HFFc6 (cell line): ENCODE results near the gene COL4A2. TPM values are rescaled to one million over a fixed set of nuclear protein-coding genes. Genes with fewer than 3 reads are reported as not detected.
A peak's percentile ranks its signal among the peaks of the same experiment; 100 is the strongest.

Source experiments
- DNase-seq: peaks from one replicate; pipeline ENCODE4 v3.0.0-alpha.2; 2018
- H3K27ac Mint-ChIP-seq: 2 replicates; pipeline ENCODE4 v1.8.0; 2020; ENCODE audit warnings: mild to moderate bottlenecking, mixed read lengths
- H3K27me3 Mint-ChIP-seq: 2 replicates; pipeline ENCODE4 v1.8.0; 2021; ENCODE audit warnings: mild to moderate bottlenecking, moderate library complexity, mixed read lengths; ENCODE audit not compliant: insufficient read depth
- H3K36me3 Mint-ChIP-seq: 2 replicates; pipeline ENCODE4 v1.8.0; 2021; ENCODE audit warnings: low read depth, mixed read lengths
- H3K4me1 Mint-ChIP-seq: 2 replicates; pipeline ENCODE4 v1.8.0; 2020; ENCODE audit warnings: low read depth, mixed read lengths
- H3K4me3 Mint-ChIP-seq: 2 replicates; pipeline ENCODE4 v1.8.0; 2020; ENCODE audit warnings: mild to moderate bottlenecking, moderate library complexity, mixed read lengths
- H3K9me3 Mint-ChIP-seq: 2 replicates; pipeline ENCODE4 v1.8.0; 2020; ENCODE audit warnings: mild to moderate bottlenecking, mixed read lengths
- CTCF ChIP-seq: fragments of 200-600 bp; sonication (generic); IDR thresholded peaks from 2 replicates; pipeline ENCODE4 v1.5.0; 2021; ENCODE audit warnings: antibody characterized with exemption, mild to moderate bottlenecking
- total RNA-seq, 6 experiments: library from RNA; stranded (reverse); fragmentation: NEBNext Ultra II Directional; extraction: Animal tissue kit (Norgen Biotek cat#: 25700); gene quantifications; 2 replicates in 1 of 6; 3 replicates in 5 of 6; pipeline ENCODE4 v1.2.3, GENCODE V29; 2021

The COL4A2 gene
- total RNA-seq, 6 experiments from 2014 or later, result 202 to 327 (median 217) TPM

- H3K4me1 Mint-ChIP-seq, result peaks cover 39% of the 10 kb centered on the region
- TF ChIP-seq CTCF, result no peak
- H3K27ac Mint-ChIP-seq, result no peak overlapping the region
- no peak overlapping the region for H3K4me3 Mint-ChIP-seq
- no peaks in the 10 kb centered on the region for H3K9me3 Mint-ChIP-seq
- no peak for DNase-seq
- no peaks in the 10 kb centered on the region; the same call in 1 of the 2 replicates for H3K27me3 Mint-ChIP-seq
- H3K36me3 Mint-ChIP-seq, result peaks cover 14% of the 10 kb centered on the region
Observed at GRCh38 chr13:110366733-110367132, 59.6 kb downstream of the COL4A2 start.

GRCh38 chr13:110367620-110368019, 60.5 kb downstream of the COL4A2 start:
- DNase-seq, result no peak
- Mint-ChIP-seq H3K4me1 (peaks cover 43% of the 10 kb centered on the region), H3K4me3 (no peak overlapping the region), H3K27ac (peak overlapping the region; percentile 24; the same call in 1 of the 2 replicates), H3K9me3 (no peaks in the 10 kb centered on the region), H3K27me3 (no peaks in the 10 kb centered on the region; the same call in 1 of the 2 replicates), H3K36me3 (peaks cover 14% of the 10 kb centered on the region)
- TF ChIP-seq CTCF, result no peak

- Mint-ChIP-seq H3K9me3 (no peaks in the 10 kb centered on the region), H3K36me3 (peaks cover 14% of the 10 kb centered on the region), H3K4me1 (peaks cover 50% of the 10 kb centered on the region), H3K4me3 (no peak overlapping the region), H3K27ac (no peak overlapping the region), H3K27me3 (no peaks in the 10 kb centered on the region; the same call in 1 of the 2 replicates)
- DNase-seq, result no peak
- no peak for TF ChIP-seq CTCF
Observed at GRCh38 chr13:110368408-110368807, 61.3 kb downstream of the COL4A2 start.

GRCh38 chr13:110369400-110369799, 62.3 kb downstream of the COL4A2 start:
- H3K4me1 Mint-ChIP-seq, result peaks cover 59% of the 10 kb centered on the region
- no peak overlapping the region for H3K27ac Mint-ChIP-seq
- H3K36me3 Mint-ChIP-seq, result peaks cover 14% of the 10 kb centered on the region

GRCh38 chr13:110371550-110372465, 64.7 kb downstream of the COL4A2 start:
- no peak for DNase-seq
- no peak overlapping the region; the same call in 1 of the 2 replicates for H3K27ac Mint-ChIP-seq
- H3K4me1 Mint-ChIP-seq, result peaks cover 57% of the 10 kb centered on the region
- no peaks in the 10 kb centered on the region; the same call in 1 of the 2 replicates for H3K27me3 Mint-ChIP-seq
- H3K36me3 Mint-ChIP-seq, result peaks cover 4% of the 10 kb centered on the region; the same call in 1 of the 2 replicates
- no peak for TF ChIP-seq CTCF
- H3K4me3 Mint-ChIP-seq, result no peak overlapping the region
- H3K9me3 Mint-ChIP-seq, result no peaks in the 10 kb centered on the region

More at GRCh38 chr13:110369400-110369799, 62.3 kb downstream of the COL4A2 start:
- H3K9me3 Mint-ChIP-seq, result no peaks in the 10 kb centered on the region
- no peak for DNase-seq
- no peak for TF ChIP-seq CTCF
- H3K4me3 Mint-ChIP-seq, result no peak overlapping the region
- H3K27me3 Mint-ChIP-seq, result no peaks in the 10 kb centered on the region; the same call in 1 of the 2 replicates
